GM12891 (cell line): Measurements from ENCODE around the gene ZNF407.
"Not testable (repeated sequence)": the region's sequence is repeated elsewhere in the genome, so short reads cannot be mapped to it uniquely, and the experiment has no call there.

Experiments
- DNase-seq: peaks from one replicate; pipeline ENCODE4 v3.0.0; 2011; ENCODE audit warnings: low spot score; ENCODE audit not compliant: insufficient read length
- FAIRE-seq: peaks from 2 replicates; lab custom pipeline; 2011; peaks lifted over from hg19 to GRCh38; lab: Jason Lieb, UNC
- PAX5 ChIP-seq: IDR thresholded peaks from 2 replicates; pipeline ENCODE4 v1.6.1; 2011; ENCODE audit warnings: low read length, moderate library complexity, mild to moderate bottlenecking; ENCODE audit not compliant: insufficient read depth, severe bottlenecking
- POLR2A ChIP-seq: IDR thresholded peaks from 2 replicates; pipeline ENCODE4 v1.6.1; 2011; ENCODE audit warnings: low read depth, low read length, control low read depth
- POLR2AphosphoS5 ChIP-seq: IDR thresholded peaks from 2 replicates; pipeline ENCODE4 v1.6.1; 2011; ENCODE audit warnings: low read depth, low read length, control low read depth
- POU2F2 ChIP-seq: IDR thresholded peaks from 2 replicates; pipeline ENCODE4 v1.6.1; 2011; ENCODE audit warnings: low read depth, mild to moderate bottlenecking, control low read depth, low read length, moderate library complexity
- SPI1 ChIP-seq: IDR thresholded peaks from 2 replicates; pipeline ENCODE4 v1.6.1; 2011; ENCODE audit warnings: low read depth, low read length, control low read depth
- TAF1 ChIP-seq: IDR thresholded peaks from 2 replicates; pipeline ENCODE4 v1.6.1; 2011; ENCODE audit warnings: low read depth, low read length, control low read depth

The ZNF407 gene

GRCh38 chr18:74963820-74964446, 366.3 kb downstream of the ZNF407 start:
- FAIRE-seq (peak; percentile 64), DNase-seq (no peak)
- TF ChIP-seq TAF1 (no peak), SPI1 (no peak), PAX5 (no peak), POLR2AphosphoS5 (no peak), POU2F2 (no peak), POLR2A (no peak)

DNA sequence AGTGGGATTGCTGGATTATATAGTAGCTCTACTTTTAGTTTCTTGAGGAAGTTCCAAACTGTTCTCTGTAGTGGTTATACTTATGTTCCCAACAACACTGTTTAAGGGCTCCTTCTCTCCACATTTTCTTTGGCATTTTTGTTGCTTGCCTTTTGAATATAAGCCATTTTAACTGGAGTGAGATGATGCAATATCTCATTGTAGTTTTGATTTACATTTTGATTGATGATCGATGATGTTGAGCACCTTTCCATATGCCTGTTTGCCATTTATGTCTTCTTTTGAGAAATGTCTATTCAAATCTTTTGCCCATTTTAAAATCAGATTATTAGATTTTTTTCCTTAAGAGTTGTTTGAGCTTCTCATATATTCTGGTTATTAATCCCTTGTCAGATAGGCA, 368.0 kb downstream of the ZNF407 start:
- DNase-seq, result no peak
- TF ChIP-seq POU2F2, result no peak
- no peak for TF ChIP-seq SPI1
- FAIRE-seq, result no peak

DNA sequence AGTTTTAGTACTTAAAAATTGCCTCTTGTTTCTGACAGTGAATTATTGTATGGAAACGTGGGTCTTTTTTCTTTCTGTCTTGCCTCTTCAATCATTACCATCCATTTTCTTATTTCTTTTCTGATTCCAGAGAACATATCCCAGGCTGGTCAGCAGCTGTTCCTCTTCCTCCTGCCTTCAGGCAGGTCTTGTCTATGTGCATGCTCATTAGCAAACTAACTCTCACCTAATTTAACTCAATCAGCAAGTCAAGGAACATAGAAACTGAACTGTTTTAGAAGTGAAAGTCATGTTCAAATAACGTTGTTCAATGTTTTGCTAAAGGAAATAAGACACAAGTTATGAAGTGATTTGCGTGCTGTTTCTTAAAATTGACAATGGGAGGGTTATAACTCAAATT, 369.8 kb downstream of the ZNF407 start:
- DNase-seq, result no peak
- TF ChIP-seq SPI1 (no peak), PAX5 (no peak), POLR2AphosphoS5 (no peak), POLR2A (no peak), POU2F2 (no peak), TAF1 (no peak)
- no peak for FAIRE-seq

- TF ChIP-seq POLR2A, result no peak
- TF ChIP-seq TAF1, result no peak
- no peak for TF ChIP-seq POU2F2
- no peak for TF ChIP-seq SPI1
- TF ChIP-seq POLR2AphosphoS5, result no peak
- no peak for TF ChIP-seq PAX5
- FAIRE-seq (no peak), DNase-seq (no peak)
Observed at GRCh38 chr18:74967979-74968378, 370.3 kb downstream of the ZNF407 start.

DNA sequence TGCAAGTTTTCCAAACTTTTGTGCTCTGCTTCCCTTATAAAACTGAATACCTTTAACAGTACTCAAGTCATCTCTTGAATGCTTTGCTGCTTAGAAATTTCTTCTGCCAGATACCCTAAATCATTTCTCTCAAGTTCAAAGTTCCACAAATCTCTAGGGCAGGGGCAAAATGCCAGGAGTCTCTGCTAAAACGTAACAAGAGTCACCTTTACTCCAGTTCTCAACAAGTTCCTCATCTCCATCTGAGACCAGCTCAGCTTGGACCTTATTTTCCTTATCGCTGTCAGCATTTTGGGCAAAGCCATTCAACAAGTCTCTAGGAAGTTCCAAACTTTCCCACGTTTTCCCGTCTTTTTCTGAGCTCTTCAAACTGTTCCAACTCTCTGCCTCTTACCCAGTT, 373.7 kb downstream of the ZNF407 start:
- FAIRE-seq, result not testable (repeated sequence)

GRCh38 chr18:74971776-74972175, 374.1 kb downstream of the ZNF407 start:
- DNase-seq, FAIRE-seq: not testable (repeated sequence)

More for the DNA sequence above, 373.7 kb downstream of the ZNF407 start:
- DNase-seq, result not testable (repeated sequence)

DNA sequence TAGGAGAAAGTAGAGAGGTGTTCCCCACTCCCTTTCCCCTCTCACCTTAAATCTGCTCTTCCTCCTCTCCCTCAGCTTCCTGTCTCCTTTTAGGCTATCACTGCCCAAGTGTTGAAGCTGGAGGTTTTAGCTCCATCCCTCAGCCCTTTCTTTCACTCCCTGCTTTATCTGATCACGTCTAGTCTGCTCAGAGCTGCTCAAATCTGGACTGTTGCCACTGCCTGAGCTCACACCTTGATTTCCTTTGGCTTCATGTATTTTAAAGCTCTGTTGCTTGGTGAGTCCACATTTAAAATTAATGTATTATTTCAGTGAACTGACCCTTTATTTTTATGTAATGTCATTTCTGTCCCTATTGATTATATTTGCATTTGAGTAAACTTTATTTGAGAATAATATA, 374.7 kb downstream of the ZNF407 start:
- TF ChIP-seq PAX5 (no peak), POLR2A (no peak), SPI1 (no peak), POLR2AphosphoS5 (no peak), TAF1 (no peak), POU2F2 (no peak)
- DNase-seq (no peak), FAIRE-seq (no peak)

GRCh38 chr18:74975001-74975400, 377.3 kb downstream of the ZNF407 start:
- DNase-seq (no peak), FAIRE-seq (no peak)
- TF ChIP-seq PAX5 (no peak), POLR2AphosphoS5 (no peak), POU2F2 (no peak), POLR2A (no peak), TAF1 (no peak), SPI1 (no peak)

DNA sequence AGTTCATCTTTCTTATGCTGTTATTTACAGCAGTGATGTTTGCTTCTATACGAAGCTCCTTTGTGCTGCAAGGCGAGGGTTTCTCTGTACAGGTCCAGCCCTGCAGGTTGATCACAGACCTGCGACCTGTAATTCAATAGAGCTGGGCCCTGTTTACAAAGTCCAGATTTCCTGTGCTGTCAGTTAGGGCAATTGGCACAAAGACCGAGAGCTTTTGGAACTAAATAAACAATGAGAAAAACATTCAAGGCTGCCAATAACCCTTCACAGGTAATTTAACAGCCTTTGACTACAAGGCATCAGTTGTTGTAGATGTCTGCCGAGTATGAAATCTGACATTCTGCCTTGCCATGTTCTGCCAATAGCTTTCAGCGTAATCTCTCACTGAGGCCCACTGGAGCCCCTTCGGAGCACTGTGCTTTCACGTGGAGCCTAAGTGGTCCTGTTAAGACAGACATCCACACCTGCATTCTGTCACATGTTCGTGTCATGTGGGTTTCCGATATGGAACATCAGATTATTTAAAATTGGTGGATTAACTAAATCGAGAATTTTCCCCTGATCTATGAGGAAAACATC, 378.8 kb downstream of the ZNF407 start:
- FAIRE-seq (no peak), DNase-seq (no peak)
- TF ChIP-seq POLR2AphosphoS5 (no peak), POU2F2 (no peak), POLR2A (no peak), PAX5 (no peak), SPI1 (no peak), TAF1 (no peak)

DNA sequence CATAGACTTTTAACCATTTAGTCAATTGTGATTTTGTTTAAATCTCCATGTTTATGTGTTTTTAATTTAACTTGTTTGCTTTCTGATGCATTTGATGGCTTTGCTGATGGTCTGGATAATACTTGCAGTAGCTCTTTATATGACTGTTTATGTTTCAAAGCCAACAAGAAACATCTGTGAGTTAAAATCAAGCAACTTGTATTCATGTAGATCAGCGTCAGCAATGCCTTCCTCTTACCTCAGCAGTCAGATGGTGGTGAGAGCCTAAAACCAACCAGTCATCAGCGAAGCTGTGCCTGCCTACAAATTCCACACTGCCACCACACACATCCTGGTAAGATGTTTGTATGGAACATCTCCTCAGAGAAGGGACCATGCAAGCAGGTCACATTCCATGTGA, 379.4 kb downstream of the ZNF407 start:
- no peak for TF ChIP-seq POLR2AphosphoS5
- no peak for TF ChIP-seq SPI1
- TF ChIP-seq POU2F2, result no peak
- DNase-seq (no peak), FAIRE-seq (no peak)
